ENCODE measurements around the gene CPNE1. TPM values are rescaled to one million over a fixed set of nuclear protein-coding genes. Genes with fewer than 3 reads are reported as not detected.

The CPNE1 gene
- total RNA-seq, 1 experiment from 2014 or later: 72.4 TPM

DNA sequence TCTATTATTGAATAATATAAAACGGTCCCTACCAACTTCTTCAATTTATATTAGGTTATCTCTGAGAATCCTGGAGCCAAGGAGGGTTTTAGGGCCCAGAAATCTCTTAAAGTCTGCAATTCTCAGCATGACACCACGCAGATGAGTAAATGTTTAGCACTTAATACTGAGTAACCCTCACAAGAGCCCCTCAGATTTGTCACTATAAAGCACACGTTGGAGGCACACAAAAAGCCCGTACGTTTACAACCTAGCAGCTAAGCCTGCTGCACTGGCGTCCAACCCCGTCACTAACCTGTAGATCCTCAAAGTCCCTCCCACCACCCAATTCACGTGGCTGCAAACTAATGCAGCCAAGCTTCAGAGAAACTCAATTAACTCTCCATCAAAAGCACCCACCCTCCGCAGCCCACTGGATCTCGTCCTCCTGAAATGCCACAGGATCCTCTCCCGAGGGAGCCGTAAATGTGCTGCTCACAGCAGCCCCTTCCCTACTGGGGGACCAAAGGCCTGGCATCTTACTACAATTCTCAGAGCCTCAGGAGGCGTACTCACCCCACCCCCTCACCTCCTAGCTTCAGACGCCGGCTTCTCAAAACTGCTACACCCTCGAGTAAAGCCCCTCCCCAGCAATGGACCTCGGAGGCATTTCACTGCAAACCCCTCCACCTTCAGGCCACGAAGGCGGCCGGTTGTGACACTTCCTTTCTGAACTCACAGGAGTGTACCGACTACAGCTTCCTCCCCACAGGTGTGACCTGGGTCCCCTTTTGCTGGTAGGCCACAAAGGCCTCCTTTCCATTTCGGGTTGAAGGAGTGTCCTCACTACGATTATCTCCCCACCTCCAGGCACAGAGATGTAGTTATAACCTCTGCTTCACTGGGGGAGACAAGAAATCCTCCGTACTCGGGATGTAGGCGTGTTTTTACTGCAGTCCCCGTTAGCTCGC is 909 bp downstream of the CPNE1 start:
- in situ Hi-C loops (cut with HindIII; ENCODE audit: low pct_unique_long_range_greater_than_20kb, low sequenced_read_pairs): no loop called here
- DNase-seq (ENCODE audit: low read depth, low spot score): peak; percentile 48

DNA sequence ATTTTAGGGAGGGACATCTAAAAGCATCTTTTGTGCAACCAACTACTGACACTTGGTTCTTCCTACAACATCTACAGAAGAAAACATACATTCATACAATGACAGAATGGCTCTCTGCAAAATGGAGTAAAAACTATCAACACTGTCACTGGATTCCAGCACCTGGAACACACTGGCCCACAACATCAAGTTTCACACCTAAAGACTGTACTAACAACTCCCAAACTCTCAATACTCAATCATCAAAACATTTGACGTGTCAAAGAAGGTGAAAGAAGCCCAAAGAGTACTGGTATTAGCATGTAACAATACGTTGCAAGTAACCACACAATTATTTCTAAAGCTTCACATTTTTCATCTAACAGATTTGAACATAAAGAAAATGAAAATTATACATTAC is 2.1 kb downstream of the CPNE1 start:
- no peak for DNase-seq (ENCODE audit: low read depth, low spot score)
- in situ Hi-C loops (cut with HindIII; ENCODE audit: low pct_unique_long_range_greater_than_20kb, low sequenced_read_pairs): no loop called here

DNA sequence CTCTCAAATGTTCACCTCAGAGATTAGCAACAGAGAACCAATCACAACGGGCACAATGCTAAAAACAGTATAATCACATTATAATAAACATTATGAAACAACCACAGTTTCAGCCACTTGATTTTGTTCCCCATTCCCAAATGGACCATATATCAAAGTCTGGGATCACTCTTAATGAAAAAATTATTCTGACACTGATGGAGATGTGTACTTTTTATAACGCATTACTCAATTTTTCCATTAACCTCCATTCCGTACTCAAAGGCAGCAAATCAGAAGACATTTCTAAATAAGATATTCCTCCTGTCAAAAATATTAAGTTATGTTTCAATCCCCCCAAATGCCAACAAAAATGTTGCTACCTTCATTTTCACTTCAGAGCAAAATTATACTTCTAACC is 2.8 kb downstream of the CPNE1 start:
- no peak for DNase-seq (ENCODE audit: low read depth, low spot score)
- in situ Hi-C loops (cut with HindIII; ENCODE audit: low pct_unique_long_range_greater_than_20kb, low sequenced_read_pairs): no loop called here

DNA sequence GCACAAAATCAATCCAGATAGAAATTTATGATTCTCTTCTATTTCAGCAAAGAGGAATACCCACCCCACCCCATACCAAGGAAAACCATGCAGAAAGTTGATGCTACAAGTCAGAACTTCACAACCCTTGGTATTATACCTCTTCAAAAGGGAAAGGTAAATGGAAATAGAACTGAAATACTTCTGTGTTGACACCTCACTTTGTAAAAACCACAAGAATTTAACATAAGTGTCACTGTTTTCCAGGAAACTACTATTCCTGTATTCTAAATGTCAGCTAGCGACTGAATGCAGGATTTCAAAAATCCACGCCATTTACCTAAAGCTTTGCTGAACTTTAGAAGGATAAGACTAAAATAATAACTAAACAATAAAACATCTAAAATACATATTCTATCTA is 3.6 kb downstream of the CPNE1 start:
- DNase-seq (ENCODE audit: low read depth, low spot score): no peak
- in situ Hi-C loops (cut with HindIII; ENCODE audit: low pct_unique_long_range_greater_than_20kb, low sequenced_read_pairs): no loop called here

- in situ Hi-C loops (cut with HindIII; ENCODE audit: low pct_unique_long_range_greater_than_20kb, low sequenced_read_pairs): no loop called here
- DNase-seq (ENCODE audit: low read depth, low spot score): no peak
Measured at GRCh38 chr20:35660122-35660937, 4.4 kb downstream of the CPNE1 start.

- in situ Hi-C loops (cut with HindIII; ENCODE audit: low pct_unique_long_range_greater_than_20kb, low sequenced_read_pairs): no loop called here
- DNase-seq (ENCODE audit: low read depth, low spot score): no peak
Measured at GRCh38 chr20:35657271-35657670, 7.4 kb downstream of the CPNE1 start.

DNA sequence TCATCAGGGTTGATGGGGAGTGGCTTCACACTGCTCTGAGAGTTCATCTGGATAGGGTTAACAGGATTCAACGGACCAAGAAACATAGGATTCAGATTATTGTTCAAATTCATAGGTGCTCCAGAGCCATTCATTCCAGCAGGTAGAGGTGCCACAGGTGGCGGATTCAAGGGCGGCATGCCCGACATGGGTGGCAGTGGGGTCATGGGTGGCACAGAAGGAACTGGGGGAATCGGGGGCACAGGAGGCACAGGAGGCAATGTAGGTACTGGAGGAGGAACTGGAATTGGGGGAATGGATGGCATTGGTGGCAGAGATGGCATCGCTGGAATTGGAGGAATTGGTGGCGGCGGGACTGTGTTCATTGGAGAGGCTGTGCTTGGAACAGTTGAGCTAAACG is 10.3 kb downstream of the CPNE1 start:
- no peak for DNase-seq (ENCODE audit: low read depth, low spot score)
- in situ Hi-C loops (cut with HindIII; ENCODE audit: low pct_unique_long_range_greater_than_20kb, low sequenced_read_pairs): no loop called here

DNA sequence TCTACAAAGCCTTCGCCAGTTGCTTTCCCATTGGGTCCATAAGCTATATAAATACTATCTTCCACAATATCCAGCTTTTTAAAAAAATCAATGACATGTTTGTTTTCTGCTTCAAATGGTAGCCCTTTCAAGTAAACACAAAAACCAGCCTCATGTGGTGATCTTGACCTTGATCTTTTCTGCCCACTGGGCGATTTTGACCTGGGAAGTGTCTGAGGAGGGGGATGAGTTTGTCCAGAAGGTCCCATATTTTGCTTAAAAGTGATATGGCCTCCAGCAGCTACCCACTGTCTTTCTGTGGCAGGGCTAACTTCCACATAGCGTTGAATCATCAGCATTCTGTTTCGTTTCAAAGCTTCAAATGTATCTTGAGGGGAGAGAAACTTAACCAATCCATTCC is 10.8 kb downstream of the CPNE1 start:
- in situ Hi-C loops (cut with HindIII; ENCODE audit: low pct_unique_long_range_greater_than_20kb, low sequenced_read_pairs): no loop called here

DNA sequence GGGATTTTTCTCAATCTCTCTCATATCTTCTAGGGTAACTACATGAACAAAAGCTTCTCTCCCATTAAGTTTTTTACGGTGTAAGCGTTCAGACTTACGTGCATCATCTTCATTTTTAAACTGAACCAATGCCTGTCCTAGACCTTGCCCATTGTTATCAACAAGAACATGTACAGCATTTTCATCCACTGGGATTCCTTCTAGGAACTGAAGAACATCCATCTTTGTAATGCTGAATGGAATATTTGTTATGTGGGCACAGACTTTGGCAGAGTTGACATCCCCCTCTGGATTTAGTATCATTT is 11.3 kb downstream of the CPNE1 start:
- DNase-seq (ENCODE audit: low read depth, low spot score): no peak
- in situ Hi-C loops (cut with HindIII; ENCODE audit: low pct_unique_long_range_greater_than_20kb, low sequenced_read_pairs): no loop called here

More for the DNA sequence above, 10.8 kb downstream of the CPNE1 start:
- DNase-seq (ENCODE audit: low read depth, low spot score): no peak

- in situ Hi-C loops (cut with HindIII; ENCODE audit: low pct_unique_long_range_greater_than_20kb, low sequenced_read_pairs): no loop called here
- no peak for DNase-seq (ENCODE audit: low read depth, low spot score)
Measured at GRCh38 chr20:35652641-35653429, 11.9 kb downstream of the CPNE1 start.

DNA sequence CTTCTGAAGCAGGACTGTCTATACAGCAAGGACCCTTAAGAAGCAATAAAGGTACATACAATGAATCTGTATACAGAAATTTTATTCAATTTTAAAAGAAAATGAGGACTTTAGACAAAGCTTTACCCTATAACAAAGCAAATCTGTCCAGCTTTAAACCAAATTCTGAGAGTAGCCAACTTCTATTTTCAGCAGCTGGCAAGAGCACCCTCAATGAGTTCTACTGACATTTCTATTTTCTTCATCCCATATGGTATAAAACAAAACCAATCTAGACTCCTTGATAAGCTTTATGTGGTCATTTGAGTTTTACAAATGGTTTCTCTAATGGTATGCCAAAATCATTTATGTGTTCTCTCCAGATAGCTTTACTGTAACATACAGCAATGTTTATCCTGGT is 12.7 kb downstream of the CPNE1 start:
- DNase-seq (ENCODE audit: low read depth, low spot score): no peak
- in situ Hi-C loops (cut with HindIII; ENCODE audit: low pct_unique_long_range_greater_than_20kb, low sequenced_read_pairs): no loop called here

- in situ Hi-C loops (cut with HindIII; ENCODE audit: low pct_unique_long_range_greater_than_20kb, low sequenced_read_pairs): no loop called here
- DNase-seq (ENCODE audit: low read depth, low spot score): no peak
Measured at GRCh38 chr20:35650632-35651031, 14.1 kb downstream of the CPNE1 start.

GRCh38 chr20:35648836-35649235 is 15.9 kb downstream of the CPNE1 start:
- in situ Hi-C loops (cut with HindIII; ENCODE audit: low pct_unique_long_range_greater_than_20kb, low sequenced_read_pairs): no loop called here
- no peak for DNase-seq (ENCODE audit: low read depth, low spot score)

DNA sequence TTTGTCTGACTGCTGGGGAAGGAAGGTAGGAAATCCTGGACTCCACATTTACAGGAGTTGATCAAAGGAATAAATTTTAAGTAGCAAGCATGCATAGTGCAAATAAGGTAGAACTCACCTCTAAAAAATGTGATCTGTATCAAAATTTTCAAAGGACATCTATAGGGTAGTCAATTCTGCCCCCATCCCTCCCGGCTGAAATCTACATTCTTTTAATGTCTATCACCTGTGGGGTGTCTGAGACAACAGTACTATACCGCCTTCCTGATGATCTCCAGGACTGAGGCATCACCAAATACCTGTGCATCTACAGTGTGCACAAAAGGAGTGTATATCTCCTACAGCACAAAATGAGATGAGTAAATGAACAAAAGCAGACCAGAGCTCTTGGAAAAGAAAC is 19.9 kb downstream of the CPNE1 start:
- no peak for DNase-seq (ENCODE audit: low read depth, low spot score)
- in situ Hi-C loops (cut with HindIII; ENCODE audit: low pct_unique_long_range_greater_than_20kb, low sequenced_read_pairs): no loop called here

GRCh38 chr20:35643045-35643444 is 21.7 kb downstream of the CPNE1 start:
- in situ Hi-C loops (cut with HindIII; ENCODE audit: low pct_unique_long_range_greater_than_20kb, low sequenced_read_pairs): no loop called here
- no peak for DNase-seq (ENCODE audit: low read depth, low spot score)

- no peak for DNase-seq (ENCODE audit: low read depth, low spot score)
- in situ Hi-C loops (cut with HindIII; ENCODE audit: low pct_unique_long_range_greater_than_20kb, low sequenced_read_pairs): no loop called here
Measured at GRCh38 chr20:35641743-35642142, 23.0 kb downstream of the CPNE1 start.

DNA sequence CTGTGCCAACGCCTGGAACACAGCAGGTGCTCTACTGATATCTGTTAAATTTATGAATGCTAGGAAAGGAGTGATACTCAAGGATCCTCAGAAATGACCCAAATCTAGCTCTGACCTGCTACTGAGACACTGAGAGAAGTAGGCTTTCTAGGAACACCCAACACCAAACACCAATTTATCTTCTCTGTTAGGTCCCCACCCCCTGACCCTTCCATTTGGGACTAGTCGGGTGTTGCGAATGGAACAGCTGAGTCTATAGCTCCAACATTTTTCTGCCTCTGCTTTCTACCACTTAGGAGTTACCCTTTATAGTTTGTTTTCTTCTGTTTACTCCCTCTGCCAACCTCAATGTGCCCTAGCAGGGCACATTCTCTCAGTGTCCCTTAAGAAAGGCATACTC is 24.0 kb downstream of the CPNE1 start:
- no peak for DNase-seq (ENCODE audit: low read depth, low spot score)
- in situ Hi-C loops (cut with HindIII; ENCODE audit: low pct_unique_long_range_greater_than_20kb, low sequenced_read_pairs): no loop called here

DNA sequence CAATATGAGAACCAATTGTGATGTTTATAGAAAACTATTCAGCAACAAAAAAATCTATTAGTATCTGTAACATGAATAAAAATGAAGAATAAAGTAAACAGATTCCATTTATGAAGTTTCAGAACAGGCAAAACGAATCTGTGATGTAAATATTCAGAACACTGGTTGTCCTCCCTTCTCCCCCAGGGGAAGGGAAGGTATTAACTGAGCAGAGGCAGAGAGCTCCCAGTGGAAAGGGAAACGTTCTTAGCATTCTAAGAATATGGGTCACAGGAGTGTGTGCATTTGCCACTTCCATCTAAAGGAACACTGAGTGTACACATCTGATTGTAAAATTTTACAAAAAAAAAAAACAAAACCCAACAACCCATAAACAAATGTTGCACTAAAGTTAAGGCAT is 25.9 kb downstream of the CPNE1 start:
- in situ Hi-C loops (cut with HindIII; ENCODE audit: low pct_unique_long_range_greater_than_20kb, low sequenced_read_pairs): no loop called here
- no peak for DNase-seq (ENCODE audit: low read depth, low spot score)
